Parathyroid adenoma (tissue), 2 donors: ENCODE results near the gene DCLRE1B.

Experiments
- H2AFZ ChIP-seq: fragments of 300-600 bp; sonication (generic); one replicate; pipeline ENCODE4 v1.7.0; 2017; ENCODE audit warnings: antibody characterized with exemption, mild to moderate bottlenecking
- H3K27ac ChIP-seq: fragments of 300-600 bp; sonication (generic); one replicate; pipeline ENCODE4 v1.7.0; 2017
- H3K27me3 ChIP-seq: fragments of 300-600 bp; sonication (generic); one replicate; pipeline ENCODE4 v1.7.0; 2017; ENCODE audit warnings: low read length; ENCODE audit not compliant: control insufficient read depth, insufficient read depth
- H3K36me3 ChIP-seq: fragments of 300-600 bp; sonication (generic); one replicate; pipeline ENCODE4 v1.7.0; 2017; ENCODE audit warnings: low read length; ENCODE audit not compliant: control insufficient read depth, insufficient read depth
- H3K4me1 ChIP-seq: fragments of 300-600 bp; sonication (generic); one replicate; pipeline ENCODE4 v1.7.0; 2017; ENCODE audit warnings: control low read depth
- H3K4me2 ChIP-seq: fragments of 300-600 bp; sonication (generic); one replicate; pipeline ENCODE4 v1.7.0; 2017; ENCODE audit warnings: low read length
- H3K4me3 ChIP-seq: fragments of 300-600 bp; sonication (generic); one replicate; pipeline ENCODE4 v1.7.0; 2017; ENCODE audit warnings: low read depth, low read length
- H3K79me2 ChIP-seq: fragments of 300-600 bp; sonication (generic); one replicate; pipeline ENCODE4 v1.7.0; 2017; ENCODE audit warnings: control low read depth
- H3K9ac ChIP-seq: fragments of 300-600 bp; sonication (generic); one replicate; pipeline ENCODE4 v1.7.0; 2017; ENCODE audit warnings: mild to moderate bottlenecking
- H3K9me3 ChIP-seq: fragments of 300-600 bp; sonication (generic); one replicate; pipeline ENCODE4 v1.7.0; 2017; ENCODE audit warnings: low read length; ENCODE audit not compliant: control insufficient read depth
- CTCF ChIP-seq: fragments of 300-600 bp; sonication (generic); IDR thresholded peaks from one replicate; pipeline ENCODE4 v1.7.0; 2017; ENCODE audit warnings: antibody characterized with exemption, mild to moderate bottlenecking
- donor health status: primary hyperparathyroidism.

DCLRE1B gene

GRCh38 chr1:113893267-113893666 is 11.9 kb upstream of the DCLRE1B start:
- no peak overlapping the region for H3K9ac ChIP-seq
- H3K4me3 ChIP-seq = no peak overlapping the region
- TF ChIP-seq CTCF = no peak
- H2AFZ ChIP-seq = no peak overlapping the region
- H3K27ac ChIP-seq = no peak overlapping the region
- no peak overlapping the region for H3K4me2 ChIP-seq
- no peaks in the 10 kb centered on the region for H3K4me1 ChIP-seq
- no peaks in the 10 kb centered on the region for H3K27me3 ChIP-seq
- H3K36me3 ChIP-seq = no peaks in the 10 kb centered on the region
- no peaks in the 10 kb centered on the region for H3K9me3 ChIP-seq
- no peaks in the 10 kb centered on the region for H3K79me2 ChIP-seq

GRCh38 chr1:113895098-113895497 is 10.0 kb upstream of the DCLRE1B start:
- H3K4me3 ChIP-seq = no peak overlapping the region
- no peak for TF ChIP-seq CTCF
- no peak overlapping the region for H3K9ac ChIP-seq
- no peaks in the 10 kb centered on the region for H3K79me2 ChIP-seq
- H2AFZ ChIP-seq = no peak overlapping the region
- H3K9me3 ChIP-seq = no peaks in the 10 kb centered on the region
- no peaks in the 10 kb centered on the region for H3K4me1 ChIP-seq
- H3K27me3 ChIP-seq = no peaks in the 10 kb centered on the region
- no peaks in the 10 kb centered on the region for H3K36me3 ChIP-seq
- no peak overlapping the region for H3K27ac ChIP-seq
- H3K4me2 ChIP-seq = no peak overlapping the region

- Histone ChIP-seq H2AFZ (no peak overlapping the region), H3K4me3 (no peak overlapping the region), H3K36me3 (no peaks in the 10 kb centered on the region), H3K79me2 (no peaks in the 10 kb centered on the region), H3K27ac (no peak overlapping the region), H3K9ac (no peak overlapping the region), H3K27me3 (no peaks in the 10 kb centered on the region), H3K4me2 (no peak overlapping the region), H3K9me3 (no peaks in the 10 kb centered on the region), H3K4me1 (no peaks in the 10 kb centered on the region)
- TF ChIP-seq CTCF = no peak
These were observed 9.2 kb upstream of the DCLRE1B start for GRCh38 chr1:113895961-113896360.

- Histone ChIP-seq H3K79me2 (no peaks in the 10 kb centered on the region), H3K36me3 (no peaks in the 10 kb centered on the region), H3K4me2 (no peak overlapping the region), H2AFZ (no peak overlapping the region), H3K4me1 (no peaks in the 10 kb centered on the region), H3K4me3 (no peak overlapping the region), H3K27ac (no peak overlapping the region), H3K9ac (no peak overlapping the region), H3K27me3 (no peaks in the 10 kb centered on the region), H3K9me3 (no peaks in the 10 kb centered on the region)
- no peak for TF ChIP-seq CTCF
These were observed 6.8 kb upstream of the DCLRE1B start for GRCh38 chr1:113898241-113898814.

- Histone ChIP-seq H3K9me3 (no peaks in the 10 kb centered on the region), H3K9ac (no peak overlapping the region), H3K79me2 (no peaks in the 10 kb centered on the region), H3K4me3 (no peak overlapping the region), H3K36me3 (no peaks in the 10 kb centered on the region), H3K4me2 (no peak overlapping the region), H2AFZ (no peak overlapping the region), H3K27ac (no peak overlapping the region), H3K4me1 (no peaks in the 10 kb centered on the region), H3K27me3 (no peaks in the 10 kb centered on the region)
- no peak for TF ChIP-seq CTCF
These were observed 6.0 kb upstream of the DCLRE1B start for GRCh38 chr1:113899111-113899510.
